ENCODE measurements around the gene MYO1B.

The MYO1B gene

DNA sequence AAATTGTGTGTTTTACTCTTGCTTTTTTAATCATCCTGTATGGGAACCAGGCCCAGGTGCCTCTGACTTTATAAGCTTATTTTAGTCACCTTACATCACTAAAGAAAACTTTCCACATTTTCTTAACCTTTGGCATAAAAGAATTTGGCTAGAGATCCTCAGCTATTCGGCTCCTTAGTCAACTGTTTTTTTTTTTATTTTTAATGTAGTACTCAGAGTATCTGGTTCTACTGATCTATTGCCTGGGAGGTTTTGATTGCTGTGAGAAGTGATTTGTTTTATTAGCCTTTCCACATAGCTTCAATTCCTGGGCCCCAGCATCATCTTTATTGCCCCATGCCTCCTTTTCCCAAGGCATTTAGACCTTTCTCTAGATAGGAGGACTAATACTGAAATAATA is 121.0 kb downstream of the MYO1B start:
- DNase-seq (ENCODE audit: low read depth): no peak
- H3K4me3 ChIP-seq (ENCODE audit: low read length): no peak overlapping the region
- TF ChIP-seq, protein P1, sequence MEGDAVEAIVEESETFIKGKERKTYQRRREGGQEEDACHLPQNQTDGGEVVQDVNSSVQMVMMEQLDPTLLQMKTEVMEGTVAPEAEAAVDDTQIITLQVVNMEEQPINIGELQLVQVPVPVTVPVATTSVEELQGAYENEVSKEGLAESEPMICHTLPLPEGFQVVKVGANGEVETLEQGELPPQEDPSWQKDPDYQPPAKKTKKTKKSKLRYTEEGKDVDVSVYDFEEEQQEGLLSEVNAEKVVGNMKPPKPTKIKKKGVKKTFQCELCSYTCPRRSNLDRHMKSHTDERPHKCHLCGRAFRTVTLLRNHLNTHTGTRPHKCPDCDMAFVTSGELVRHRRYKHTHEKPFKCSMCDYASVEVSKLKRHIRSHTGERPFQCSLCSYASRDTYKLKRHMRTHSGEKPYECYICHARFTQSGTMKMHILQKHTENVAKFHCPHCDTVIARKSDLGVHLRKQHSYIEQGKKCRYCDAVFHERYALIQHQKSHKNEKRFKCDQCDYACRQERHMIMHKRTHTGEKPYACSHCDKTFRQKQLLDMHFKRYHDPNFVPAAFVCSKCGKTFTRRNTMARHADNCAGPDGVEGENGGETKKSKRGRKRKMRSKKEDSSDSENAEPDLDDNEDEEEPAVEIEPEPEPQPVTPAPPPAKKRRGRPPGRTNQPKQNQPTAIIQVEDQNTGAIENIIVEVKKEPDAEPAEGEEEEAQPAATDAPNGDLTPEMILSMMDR (conservative IDR thresholded peaks at IDR 0.05; ENCODE audit: low read depth, low read length): no peak

- no peak for DNase-seq (ENCODE audit: low read depth)
- TF ChIP-seq, protein P1 (conservative IDR thresholded peaks at IDR 0.05; ENCODE audit: low read depth, low read length): peak; percentile 47
- no peak overlapping the region for H3K4me3 ChIP-seq (ENCODE audit: low read length)
Measured at GRCh38 chr2:191369034-191369433, 123.8 kb downstream of the MYO1B start.

GRCh38 chr2:191374366-191374765 is 129.2 kb downstream of the MYO1B start:
- DNase-seq (ENCODE audit: low read depth): no peak
- TF ChIP-seq, protein P1 (conservative IDR thresholded peaks at IDR 0.05; ENCODE audit: low read depth, low read length): no peak
- H3K4me3 ChIP-seq (ENCODE audit: low read length): no peak overlapping the region

DNA sequence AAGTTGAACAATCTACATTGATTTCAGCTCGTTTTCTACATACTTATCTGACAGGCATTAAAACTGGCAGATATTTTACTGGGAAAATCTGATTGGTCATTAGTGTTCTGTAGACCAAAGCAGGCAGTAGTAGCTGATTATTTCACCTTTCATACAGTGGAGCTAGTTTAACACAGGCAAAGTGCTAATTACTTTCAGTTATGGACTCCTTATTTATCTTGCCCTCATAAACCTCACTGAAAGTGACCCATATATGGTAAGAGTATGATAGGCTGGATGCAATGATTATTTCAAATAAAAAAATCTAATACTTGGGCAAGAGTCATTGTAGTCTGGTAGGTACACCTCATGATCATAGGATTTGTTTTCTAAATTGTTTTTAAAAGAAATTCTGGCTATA is 129.7 kb downstream of the MYO1B start:
- TF ChIP-seq, protein P1 (conservative IDR thresholded peaks at IDR 0.05; ENCODE audit: low read depth, low read length): no peak

DNA sequence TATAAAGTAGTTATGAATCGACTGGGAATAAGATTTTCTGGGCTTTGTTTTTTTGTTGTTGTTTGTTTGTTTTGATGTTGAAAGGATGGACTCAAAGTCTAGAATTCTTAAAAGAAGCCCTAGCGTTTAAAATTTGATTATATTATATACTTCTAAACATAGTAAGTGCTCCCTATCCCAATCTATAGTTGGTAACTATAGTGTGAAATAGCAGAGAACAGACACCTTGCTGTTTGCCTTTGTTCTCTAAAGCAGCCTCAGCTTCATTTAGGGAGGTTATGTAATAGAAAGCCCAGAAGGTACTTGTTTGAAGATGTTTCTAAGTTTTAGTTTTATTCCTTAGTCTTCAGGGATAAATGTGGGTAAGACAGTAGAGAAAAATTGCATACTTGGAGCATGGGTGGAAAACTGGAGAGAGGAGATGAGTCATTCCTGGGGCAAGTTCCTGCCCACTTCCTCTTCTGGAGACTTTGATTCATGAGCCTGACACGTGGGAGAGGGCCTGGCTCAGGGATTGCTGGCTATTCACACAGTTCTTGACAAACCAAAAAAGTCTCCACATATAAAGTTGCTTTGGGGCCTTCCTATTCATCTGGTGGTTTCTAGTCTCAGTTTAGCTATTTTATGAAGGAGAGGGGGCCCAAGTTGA is 131.9 kb downstream of the MYO1B start:
- DNase-seq (ENCODE audit: low read depth): peak; percentile 66
- TF ChIP-seq, protein P1 (conservative IDR thresholded peaks at IDR 0.05; ENCODE audit: low read depth, low read length): no peak
- no peak overlapping the region for H3K4me3 ChIP-seq (ENCODE audit: low read length)

More for the DNA sequence above, 129.7 kb downstream of the MYO1B start:
- DNase-seq (ENCODE audit: low read depth): no peak
- H3K4me3 ChIP-seq (ENCODE audit: low read length): no peak overlapping the region

DNA sequence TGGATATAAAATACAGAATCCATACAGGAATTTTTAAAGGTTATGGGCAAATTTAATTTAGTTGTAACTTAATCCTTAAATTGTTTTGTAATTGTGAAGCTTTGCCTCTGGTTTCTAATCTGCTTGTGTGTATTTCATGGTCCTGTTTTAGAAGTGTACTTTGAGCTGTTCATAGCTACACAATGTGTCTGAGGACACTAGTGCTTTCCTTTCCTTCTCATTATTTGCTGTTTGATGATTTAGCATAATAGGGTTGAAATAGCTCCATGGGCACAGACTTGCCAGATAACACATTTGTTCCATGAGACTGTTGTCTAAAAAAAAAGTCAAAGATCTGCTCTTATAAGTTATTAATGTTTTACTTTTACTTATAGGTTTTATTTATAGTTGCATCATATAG is 134.2 kb downstream of the MYO1B start:
- TF ChIP-seq, protein P1 (conservative IDR thresholded peaks at IDR 0.05; ENCODE audit: low read depth, low read length): no peak
- no peak for DNase-seq (ENCODE audit: low read depth)
- no peak overlapping the region for H3K4me3 ChIP-seq (ENCODE audit: low read length)

- H3K4me3 ChIP-seq (ENCODE audit: low read length): no peak overlapping the region
- TF ChIP-seq, protein P1 (conservative IDR thresholded peaks at IDR 0.05; ENCODE audit: low read depth, low read length): no peak
- no peak for DNase-seq (ENCODE audit: low read depth)
Measured at GRCh38 chr2:191382801-191383200, 137.6 kb downstream of the MYO1B start.
